Measurements from ENCODE around the gene THBS1.

THBS1 gene

DNA sequence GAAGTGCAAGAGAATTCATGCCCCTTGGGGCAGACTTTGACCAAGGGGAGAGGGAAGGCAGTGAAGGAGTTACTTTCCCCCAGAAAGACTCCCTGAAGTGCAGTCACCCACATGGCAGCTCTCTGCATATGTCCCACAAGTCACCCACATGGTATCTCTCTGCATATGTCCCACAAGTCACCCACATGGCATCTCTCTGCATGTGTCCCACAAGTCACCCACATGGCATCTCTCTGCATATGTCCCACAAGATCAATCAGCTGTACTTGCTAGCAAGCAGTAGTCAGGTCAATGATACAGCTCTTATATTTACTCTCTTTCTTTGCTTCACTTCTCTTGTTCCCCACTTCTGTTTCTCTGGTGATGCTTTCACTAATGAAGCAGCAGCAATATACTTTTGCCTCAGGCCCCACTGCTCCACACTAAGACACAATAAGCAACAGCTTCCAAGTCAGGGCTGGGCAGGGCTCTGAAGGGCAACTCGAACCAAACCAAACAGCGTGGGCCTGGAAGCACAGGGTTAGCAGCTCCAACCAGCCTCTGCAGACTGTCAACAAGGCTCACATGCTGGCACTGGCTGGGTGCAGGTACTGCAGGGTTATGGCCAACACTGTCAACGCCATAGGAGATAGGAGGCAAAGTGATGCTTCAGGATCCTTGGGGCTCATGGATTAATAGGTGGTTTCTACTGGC, 46.7 kb downstream of the THBS1 start:
- H3K36me3 ChIP-seq (ENCODE audit: control insufficient read depth, insufficient read depth, low read length, severe bottlenecking): no peaks in the 10 kb centered on the region
- no peak for DNase-seq (ENCODE audit: low read depth)
- H3K27me3 ChIP-seq (replicated peaks; ENCODE audit: control insufficient read depth, insufficient read depth, low read length): no peaks in the 10 kb centered on the region
- H3K4me1 ChIP-seq (ENCODE audit: control insufficient read depth, insufficient read depth, low read length): peaks cover 22% of the 10 kb centered on the region
- H3K9me3 ChIP-seq (ENCODE audit: control insufficient read depth, low read length): no peaks in the 10 kb centered on the region
- H3K4me3 ChIP-seq (ENCODE audit: low read length): no peak overlapping the region
- no peak overlapping the region for H3K9ac ChIP-seq (ENCODE audit: low read length)

DNA sequence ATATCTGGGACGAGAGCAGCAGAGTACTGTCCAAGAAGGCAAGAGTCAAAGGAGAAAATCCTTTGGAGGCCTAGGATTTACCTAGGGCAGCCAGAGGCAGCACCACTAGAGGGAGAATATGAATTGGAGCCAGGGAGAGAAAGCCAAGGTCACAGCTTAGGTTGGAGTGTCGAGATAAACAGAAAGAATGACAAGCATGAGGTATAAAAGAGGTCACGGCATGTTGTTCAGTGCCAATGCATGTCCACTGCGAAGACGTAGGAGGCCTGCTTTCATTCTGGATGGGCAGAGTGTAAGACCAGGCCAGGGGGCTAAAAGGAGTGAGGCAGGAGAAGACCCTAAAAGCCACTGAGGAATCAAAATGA, 47.2 kb downstream of the THBS1 start:
- Histone ChIP-seq H3K36me3 (ENCODE audit: control insufficient read depth, insufficient read depth, low read length, severe bottlenecking) (no peaks in the 10 kb centered on the region), H3K4me1 (ENCODE audit: control insufficient read depth, insufficient read depth, low read length) (peaks cover 22% of the 10 kb centered on the region), H3K9ac (ENCODE audit: low read length) (no peak overlapping the region), H3K27me3 (replicated peaks; ENCODE audit: control insufficient read depth, insufficient read depth, low read length) (no peaks in the 10 kb centered on the region), H3K9me3 (ENCODE audit: control insufficient read depth, low read length) (no peaks in the 10 kb centered on the region), H3K4me3 (ENCODE audit: low read length) (no peak overlapping the region)
- DNase-seq (ENCODE audit: low read depth): no peak

DNA sequence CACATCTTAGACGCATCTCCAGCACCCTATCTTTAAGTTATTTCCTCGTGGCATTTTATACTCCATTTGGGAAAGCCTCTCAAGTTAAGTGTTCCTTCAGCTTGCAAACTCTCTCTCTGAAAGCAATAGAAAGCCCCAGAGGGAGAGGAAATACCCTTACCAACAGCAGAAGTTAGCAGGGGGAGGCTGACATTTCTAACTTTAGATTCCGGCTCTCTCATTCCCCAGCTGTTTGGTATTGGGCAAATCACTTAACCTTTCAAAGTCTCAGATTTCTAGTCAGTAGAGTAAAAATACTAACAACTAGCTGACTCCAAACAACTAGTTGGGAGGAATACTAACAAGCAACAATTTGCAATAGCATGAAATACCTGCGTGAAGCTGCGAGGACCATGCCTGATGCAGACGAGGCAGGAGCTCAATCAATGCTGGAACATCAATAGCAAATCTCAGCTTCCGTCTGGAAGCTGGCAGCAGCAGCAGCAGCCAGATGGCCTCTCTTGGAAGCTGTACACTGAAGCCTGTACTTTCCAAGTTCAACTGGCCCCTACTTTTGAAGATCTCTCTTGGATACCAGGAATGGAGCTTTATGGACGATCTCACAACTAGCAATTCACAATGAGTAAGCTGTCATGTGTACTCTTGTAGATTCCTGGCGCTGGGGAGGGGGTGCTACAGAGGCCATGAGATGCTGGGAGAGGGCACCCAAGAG, 47.8 kb downstream of the THBS1 start:
- H3K9me3 ChIP-seq (ENCODE audit: control insufficient read depth, low read length): no peaks in the 10 kb centered on the region
- H3K36me3 ChIP-seq (ENCODE audit: control insufficient read depth, insufficient read depth, low read length, severe bottlenecking): no peaks in the 10 kb centered on the region
- peaks cover 22% of the 10 kb centered on the region for H3K4me1 ChIP-seq (ENCODE audit: control insufficient read depth, insufficient read depth, low read length)
- H3K9ac ChIP-seq (ENCODE audit: low read length): no peak overlapping the region
- DNase-seq (ENCODE audit: low read depth): no peak
- no peaks in the 10 kb centered on the region for H3K27me3 ChIP-seq (replicated peaks; ENCODE audit: control insufficient read depth, insufficient read depth, low read length)
- H3K4me3 ChIP-seq (ENCODE audit: low read length): no peak overlapping the region

DNA sequence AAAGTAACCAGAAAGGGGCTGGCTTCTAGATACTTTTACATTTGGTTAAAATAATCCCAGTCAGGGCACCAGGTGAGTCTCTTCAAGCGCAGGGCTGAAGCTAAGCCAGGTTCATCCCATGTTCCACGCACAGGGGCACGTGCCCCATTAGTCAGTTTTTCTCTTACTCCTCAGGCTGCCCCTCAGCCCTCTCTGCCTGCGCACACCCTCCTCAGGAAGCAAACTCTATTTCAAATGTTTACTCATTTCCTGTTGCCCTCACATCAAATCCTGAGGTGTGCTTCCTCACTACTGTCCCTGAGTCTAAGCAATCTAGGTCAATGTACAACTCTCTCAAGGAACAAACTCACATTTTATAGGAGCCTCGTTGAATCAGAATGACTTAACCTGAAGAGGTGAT, 48.5 kb downstream of the THBS1 start:
- Histone ChIP-seq H3K9me3 (ENCODE audit: control insufficient read depth, low read length) (no peaks in the 10 kb centered on the region), H3K4me1 (ENCODE audit: control insufficient read depth, insufficient read depth, low read length) (peaks cover 20% of the 10 kb centered on the region), H3K27me3 (replicated peaks; ENCODE audit: control insufficient read depth, insufficient read depth, low read length) (no peaks in the 10 kb centered on the region), H3K4me3 (ENCODE audit: low read length) (no peak overlapping the region), H3K36me3 (ENCODE audit: control insufficient read depth, insufficient read depth, low read length, severe bottlenecking) (no peaks in the 10 kb centered on the region), H3K9ac (ENCODE audit: low read length) (no peak overlapping the region)
- DNase-seq (ENCODE audit: low read depth): no peak

DNA sequence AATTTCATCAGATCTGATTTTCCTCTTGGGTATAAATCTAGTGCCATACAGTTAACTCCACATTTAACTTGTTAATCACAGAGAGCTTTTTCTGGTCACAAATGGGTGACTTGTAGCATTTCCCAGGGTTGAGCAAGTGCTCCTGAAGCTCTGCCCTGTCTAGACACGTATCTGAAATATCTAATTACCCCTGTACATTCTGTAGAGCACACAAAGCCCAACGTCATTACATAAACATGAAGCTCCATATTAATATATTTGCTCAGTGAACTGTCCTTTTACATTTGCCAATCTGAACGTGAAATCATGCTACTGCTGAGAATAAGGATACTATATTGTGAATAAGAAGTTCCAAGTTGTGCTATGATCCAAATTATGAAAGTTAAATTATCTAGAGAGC, 49.0 kb downstream of the THBS1 start:
- Histone ChIP-seq H3K4me1 (ENCODE audit: control insufficient read depth, insufficient read depth, low read length) (peaks cover 14% of the 10 kb centered on the region), H3K9ac (ENCODE audit: low read length) (no peak overlapping the region), H3K4me3 (ENCODE audit: low read length) (no peak overlapping the region), H3K27me3 (replicated peaks; ENCODE audit: control insufficient read depth, insufficient read depth, low read length) (no peaks in the 10 kb centered on the region), H3K9me3 (ENCODE audit: control insufficient read depth, low read length) (no peaks in the 10 kb centered on the region), H3K36me3 (ENCODE audit: control insufficient read depth, insufficient read depth, low read length, severe bottlenecking) (no peaks in the 10 kb centered on the region)
- no peak for DNase-seq (ENCODE audit: low read depth)

DNA sequence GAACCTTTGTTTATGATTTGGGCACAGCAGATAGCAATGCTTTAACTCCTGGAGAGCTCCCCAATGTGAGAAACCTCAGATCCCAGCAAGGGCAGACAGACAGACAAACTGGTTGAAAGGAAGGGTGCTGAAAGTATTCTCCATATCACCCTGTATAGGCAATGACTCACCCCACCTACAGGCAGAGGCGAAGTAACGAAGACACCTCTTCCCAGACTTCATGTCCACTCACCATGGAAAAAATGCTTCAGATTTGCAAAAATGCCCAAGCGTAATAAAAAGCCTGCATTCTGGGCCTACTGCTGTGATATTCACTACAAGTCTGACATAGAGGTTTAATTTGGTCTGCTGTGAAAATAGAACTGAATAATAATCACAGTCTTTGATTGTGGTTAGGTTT, 50.5 kb downstream of the THBS1 start:
- Histone ChIP-seq H3K4me3 (ENCODE audit: low read length) (no peak overlapping the region), H3K9me3 (ENCODE audit: control insufficient read depth, low read length) (no peaks in the 10 kb centered on the region), H3K27me3 (replicated peaks; ENCODE audit: control insufficient read depth, insufficient read depth, low read length) (no peaks in the 10 kb centered on the region), H3K36me3 (ENCODE audit: control insufficient read depth, insufficient read depth, low read length, severe bottlenecking) (no peaks in the 10 kb centered on the region), H3K4me1 (ENCODE audit: control insufficient read depth, insufficient read depth, low read length) (peaks cover 5% of the 10 kb centered on the region), H3K9ac (ENCODE audit: low read length) (no peak overlapping the region)
- no peak for DNase-seq (ENCODE audit: low read depth)

DNA sequence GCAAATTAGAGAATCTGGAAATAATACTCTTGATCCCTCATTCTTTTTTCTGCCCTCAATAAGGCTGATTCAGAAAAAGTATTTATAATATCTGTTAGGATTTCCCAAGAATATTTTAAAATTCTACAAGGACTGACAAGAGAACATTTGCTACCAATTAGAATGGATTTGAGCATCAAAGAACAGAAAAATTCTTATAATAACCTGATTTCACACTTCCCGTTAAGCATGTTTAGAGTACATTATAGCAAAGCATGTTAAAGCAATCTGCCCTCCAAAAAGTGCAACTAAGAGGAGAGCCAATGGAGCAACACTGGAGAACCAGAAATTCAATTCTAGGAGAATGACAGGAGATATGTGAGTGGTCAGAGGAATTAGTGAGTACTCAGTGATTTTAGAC, 57.2 kb downstream of the THBS1 start:
- H3K9me3 ChIP-seq (ENCODE audit: control insufficient read depth, low read length): no peaks in the 10 kb centered on the region
- no peak overlapping the region for H3K4me3 ChIP-seq (ENCODE audit: low read length)
- no peak overlapping the region for H3K9ac ChIP-seq (ENCODE audit: low read length)
- H3K27me3 ChIP-seq (replicated peaks; ENCODE audit: control insufficient read depth, insufficient read depth, low read length): no peaks in the 10 kb centered on the region
- H3K36me3 ChIP-seq (ENCODE audit: control insufficient read depth, insufficient read depth, low read length, severe bottlenecking): no peaks in the 10 kb centered on the region
- peaks cover 14% of the 10 kb centered on the region for H3K4me1 ChIP-seq (ENCODE audit: control insufficient read depth, insufficient read depth, low read length)
- DNase-seq (ENCODE audit: low read depth): peak; percentile 80

DNA sequence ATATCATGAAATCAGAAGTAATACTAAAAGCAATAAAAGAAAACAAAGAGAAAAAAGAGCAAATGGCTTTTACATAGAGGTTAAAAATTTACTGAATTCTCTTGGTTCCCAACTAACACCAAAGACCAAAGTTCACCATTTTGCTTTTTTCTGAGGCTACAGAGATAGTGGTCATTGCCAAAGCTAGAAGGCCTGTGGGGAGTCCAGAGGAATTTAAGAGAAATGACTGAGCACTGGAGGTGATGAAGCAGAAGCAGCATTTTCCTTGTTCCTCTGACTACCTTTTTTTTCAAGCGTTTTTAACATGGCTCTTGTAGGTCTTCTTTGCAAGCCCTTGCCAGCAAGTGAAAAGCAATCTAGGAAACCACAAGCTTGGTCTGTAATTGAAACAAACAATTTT, 58.2 kb downstream of the THBS1 start:
- H3K27me3 ChIP-seq (replicated peaks; ENCODE audit: control insufficient read depth, insufficient read depth, low read length): no peaks in the 10 kb centered on the region
- DNase-seq (ENCODE audit: low read depth): no peak

DNA sequence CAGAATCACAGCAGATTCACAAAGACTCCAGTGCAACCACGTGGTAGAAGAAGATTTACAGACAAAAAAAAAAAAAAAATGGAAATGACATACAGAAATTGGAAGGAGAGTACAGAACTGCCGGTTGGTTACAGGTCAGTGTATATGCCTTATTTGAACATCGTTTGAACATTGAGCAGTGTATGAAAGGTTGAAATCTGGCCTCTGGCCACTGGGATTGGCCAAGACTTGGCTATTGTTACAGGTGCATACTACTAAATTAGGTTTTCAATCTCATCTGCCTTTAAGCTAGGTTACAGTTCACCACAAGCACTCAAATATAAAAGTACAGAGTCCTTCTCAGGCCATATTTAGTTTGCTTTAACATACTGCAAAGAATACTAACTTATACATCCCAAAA, 59.8 kb downstream of the THBS1 start:
- H3K36me3 ChIP-seq (ENCODE audit: control insufficient read depth, insufficient read depth, low read length, severe bottlenecking): no peaks in the 10 kb centered on the region
- H3K9ac ChIP-seq (ENCODE audit: low read length): no peak overlapping the region
- H3K4me3 ChIP-seq (ENCODE audit: low read length): no peak overlapping the region
- H3K9me3 ChIP-seq (ENCODE audit: control insufficient read depth, low read length): no peaks in the 10 kb centered on the region
- no peaks in the 10 kb centered on the region for H3K27me3 ChIP-seq (replicated peaks; ENCODE audit: control insufficient read depth, insufficient read depth, low read length)
- peaks cover 14% of the 10 kb centered on the region for H3K4me1 ChIP-seq (ENCODE audit: control insufficient read depth, insufficient read depth, low read length)
- no peak for DNase-seq (ENCODE audit: low read depth)

More for the DNA sequence above, 58.2 kb downstream of the THBS1 start:
- H3K36me3 ChIP-seq (ENCODE audit: control insufficient read depth, insufficient read depth, low read length, severe bottlenecking): no peaks in the 10 kb centered on the region
- H3K4me3 ChIP-seq (ENCODE audit: low read length): no peak overlapping the region
- H3K9me3 ChIP-seq (ENCODE audit: control insufficient read depth, low read length): no peaks in the 10 kb centered on the region
- H3K9ac ChIP-seq (ENCODE audit: low read length): no peak overlapping the region
- peaks cover 14% of the 10 kb centered on the region for H3K4me1 ChIP-seq (ENCODE audit: control insufficient read depth, insufficient read depth, low read length)

DNA sequence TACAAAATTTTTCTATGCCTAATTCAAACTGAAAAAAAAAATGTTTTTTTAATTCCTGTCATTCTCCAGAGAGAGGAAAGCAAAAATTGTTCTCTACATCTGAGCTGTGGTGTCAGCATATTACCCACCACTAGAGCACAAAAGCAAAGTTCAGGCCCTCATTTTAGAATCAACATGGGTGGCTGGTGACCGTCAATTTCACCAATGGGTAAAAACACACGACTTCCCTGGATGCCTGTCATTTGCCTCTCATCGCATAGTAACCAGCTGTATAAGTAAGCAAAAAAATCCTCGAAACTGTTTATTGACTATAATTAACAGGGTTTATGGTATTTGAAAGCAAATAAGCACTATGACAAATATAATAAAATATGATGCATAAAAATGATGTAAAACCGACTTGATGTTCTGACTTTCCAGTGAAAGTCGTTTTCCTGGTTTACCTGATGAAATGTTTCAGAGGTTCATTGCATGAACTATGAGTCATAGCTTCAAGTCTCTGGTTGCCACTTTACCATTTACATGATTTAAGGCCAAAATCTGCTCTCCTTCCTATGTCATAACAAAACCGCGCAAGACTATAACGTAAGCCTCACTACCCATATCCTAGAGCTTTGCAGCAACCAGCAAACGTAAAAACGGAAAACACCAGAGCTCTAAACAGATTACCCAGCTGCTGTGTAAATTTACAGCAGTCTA, 60.5 kb downstream of the THBS1 start:
- Histone ChIP-seq H3K9ac (ENCODE audit: low read length) (no peak overlapping the region), H3K36me3 (ENCODE audit: control insufficient read depth, insufficient read depth, low read length, severe bottlenecking) (no peaks in the 10 kb centered on the region), H3K4me3 (ENCODE audit: low read length) (no peak overlapping the region), H3K9me3 (ENCODE audit: control insufficient read depth, low read length) (no peaks in the 10 kb centered on the region), H3K27me3 (replicated peaks; ENCODE audit: control insufficient read depth, insufficient read depth, low read length) (no peaks in the 10 kb centered on the region), H3K4me1 (ENCODE audit: control insufficient read depth, insufficient read depth, low read length) (peaks cover 14% of the 10 kb centered on the region)
- DNase-seq (ENCODE audit: low read depth): no peak

DNA sequence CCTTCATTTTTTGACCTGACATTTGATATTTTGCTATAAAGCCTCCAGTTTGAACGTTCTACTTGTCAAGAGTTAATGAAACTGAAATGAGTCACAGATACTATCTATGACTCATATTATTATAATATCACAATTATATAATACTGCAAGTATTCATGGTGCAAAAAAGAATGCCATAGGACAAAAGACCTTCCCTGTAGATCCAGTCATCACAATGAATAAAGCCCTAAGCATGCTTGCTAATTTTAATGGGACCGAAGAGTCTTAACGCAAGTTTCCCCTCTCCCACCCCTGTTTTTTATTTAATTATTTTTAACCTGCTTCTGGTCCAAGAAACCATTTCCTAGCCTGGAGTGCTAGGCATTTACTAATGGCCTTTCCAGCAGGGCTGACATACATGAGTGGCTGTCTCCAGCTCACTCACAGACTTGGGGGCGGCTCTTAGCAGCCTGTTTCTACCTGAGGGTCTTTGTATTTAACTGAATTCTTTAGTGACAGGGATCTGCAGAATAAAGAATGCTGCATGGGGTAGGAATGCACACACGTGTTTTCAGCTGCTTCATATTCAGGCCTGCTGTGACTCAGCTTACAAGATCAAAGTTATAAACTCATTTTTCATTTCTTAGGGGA, 61.2 kb downstream of the THBS1 start:
- no peaks in the 10 kb centered on the region for H3K36me3 ChIP-seq (ENCODE audit: control insufficient read depth, insufficient read depth, low read length, severe bottlenecking)
- H3K4me1 ChIP-seq (ENCODE audit: control insufficient read depth, insufficient read depth, low read length): peaks cover 14% of the 10 kb centered on the region
- no peak overlapping the region for H3K9ac ChIP-seq (ENCODE audit: low read length)
- no peaks in the 10 kb centered on the region for H3K27me3 ChIP-seq (replicated peaks; ENCODE audit: control insufficient read depth, insufficient read depth, low read length)
- H3K4me3 ChIP-seq (ENCODE audit: low read length): no peak overlapping the region
- H3K9me3 ChIP-seq (ENCODE audit: control insufficient read depth, low read length): no peaks in the 10 kb centered on the region
- peak; percentile 56 for DNase-seq (ENCODE audit: low read depth)
